ENCODE measurements around the gene CMTM1. TPM values are rescaled to one million over a fixed set of nuclear protein-coding genes. Genes with fewer than 3 reads are reported as not detected.

CMTM1 gene
- polyA plus RNA-seq, 1 donor (not counting 4 experiments of a cell fraction or from before 2014, with no cell fraction given) = 0.24 TPM

- Histone ChIP-seq H4K20me1 (ENCODE audit: control insufficient read depth, extremely low read depth, insufficient read depth, low read length) (no peaks in the 10 kb centered on the region), H3K36me3 (ENCODE audit: control insufficient read depth in 2 of 2, extremely low read depth in 1 of 2, insufficient read depth in 2 of 2, low read length in 2 of 2) (peaks cover 0 to 5% of the 10 kb centered on the region in 2 experiments), H3K4me2 (ENCODE audit: control insufficient read depth, extremely low read depth, insufficient read depth, low read depth, low read length) (no peak overlapping the region), H3K27ac (ENCODE audit: control insufficient read depth, insufficient read depth, low read length) (no peak overlapping the region), H3K79me2 (ENCODE audit: control insufficient read depth, insufficient read depth, low read length) (no peaks in the 10 kb centered on the region), H3K9me3 (ENCODE audit: control insufficient read depth, low read depth, low read length) (no peaks in the 10 kb centered on the region), H2AFZ (ENCODE audit: control insufficient read depth, low read length) (no peak overlapping the region), H3K9ac (ENCODE audit: control insufficient read depth, extremely low read depth, insufficient read depth, low read length) (no peak overlapping the region), H3K4me3 (ENCODE audit: control insufficient read depth in 2 of 3, extremely low read depth in 1 of 3, insufficient read depth in 2 of 3, low read depth in 1 of 3, low read length in 3 of 3) (no peak overlapping the region), H3K27me3 (ENCODE audit: control insufficient read depth, extremely low read depth, insufficient read depth, low read length) (no peaks in the 10 kb centered on the region), H3K9me1 (ENCODE audit: control insufficient read depth, extremely low read depth, insufficient read depth, low read length) (no peaks in the 10 kb centered on the region), H3K4me1 (ENCODE audit: control insufficient read depth, extremely low read depth, insufficient read depth, low read length) (peaks cover 1% of the 10 kb centered on the region)
- TF ChIP-seq EZH2 (IDR thresholded peaks at IDR 0.05; ENCODE audit: low read length) (no peak), CTCF (optimal IDR thresholded peaks at IDR 0.05 in 1 of 3, IDR thresholded peaks at IDR 0.05 in 1 of 3, conservative IDR thresholded peaks at IDR 0.05 in 1 of 3; ENCODE audit: extremely low read depth in 1 of 3, insufficient read depth in 2 of 3, low read length in 3 of 3) (no peak)
- no peak for FAIRE-seq
- dilution Hi-C loops (cut with MboI; ENCODE audit: extremely low pct_ligation_motif_present, low sequenced_read_pairs) = no loop called here
- no peak for DNase-seq (ENCODE audit: low read depth, low spot score)
These were observed 23.8 kb upstream of the CMTM1 start for GRCh38 chr16:66542396-66542795.

DNA sequence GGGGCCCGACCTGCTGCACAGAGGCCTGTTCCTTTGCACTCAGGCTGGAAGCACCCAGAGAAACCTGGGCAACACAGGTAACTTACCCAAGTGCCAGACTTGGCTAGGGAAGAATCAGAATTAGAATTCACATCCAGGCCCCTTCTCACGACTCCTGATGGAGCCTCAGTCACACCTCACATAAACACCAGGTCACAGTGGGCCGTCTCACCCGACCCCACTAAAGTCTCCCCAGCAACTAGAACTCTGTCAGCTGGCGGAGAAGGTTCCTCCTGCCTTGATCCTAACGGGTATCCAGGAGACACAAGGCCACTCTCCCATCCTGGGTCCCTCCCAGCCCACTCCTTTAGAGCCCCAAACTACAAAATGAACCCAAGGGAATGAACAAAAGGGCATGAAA, 22.7 kb upstream of the CMTM1 start:
- Histone ChIP-seq H3K9me1 (ENCODE audit: control insufficient read depth, extremely low read depth, insufficient read depth, low read length) (no peaks in the 10 kb centered on the region), H3K4me3 (ENCODE audit: control insufficient read depth in 2 of 3, extremely low read depth in 1 of 3, insufficient read depth in 2 of 3, low read depth in 1 of 3, low read length in 3 of 3) (no peak overlapping the region), H3K27me3 (ENCODE audit: control insufficient read depth, extremely low read depth, insufficient read depth, low read length) (no peaks in the 10 kb centered on the region), H3K27ac (ENCODE audit: control insufficient read depth, insufficient read depth, low read length) (no peak overlapping the region), H3K4me1 (ENCODE audit: control insufficient read depth, extremely low read depth, insufficient read depth, low read length) (peaks cover 7% of the 10 kb centered on the region), H4K20me1 (ENCODE audit: control insufficient read depth, extremely low read depth, insufficient read depth, low read length) (no peaks in the 10 kb centered on the region), H3K79me2 (ENCODE audit: control insufficient read depth, insufficient read depth, low read length) (no peaks in the 10 kb centered on the region), H3K4me2 (ENCODE audit: control insufficient read depth, extremely low read depth, insufficient read depth, low read depth, low read length) (no peak overlapping the region), H2AFZ (ENCODE audit: control insufficient read depth, low read length) (no peak overlapping the region), H3K9me3 (ENCODE audit: control insufficient read depth, low read depth, low read length) (no peaks in the 10 kb centered on the region), H3K9ac (ENCODE audit: control insufficient read depth, extremely low read depth, insufficient read depth, low read length) (no peak overlapping the region), H3K36me3 (ENCODE audit: control insufficient read depth in 2 of 2, extremely low read depth in 1 of 2, insufficient read depth in 2 of 2, low read length in 2 of 2) (peaks cover 0 to 5% of the 10 kb centered on the region in 2 experiments)
- TF ChIP-seq EZH2 (IDR thresholded peaks at IDR 0.05; ENCODE audit: low read length) (no peak), CTCF (optimal IDR thresholded peaks at IDR 0.05 in 1 of 3, IDR thresholded peaks at IDR 0.05 in 1 of 3, conservative IDR thresholded peaks at IDR 0.05 in 1 of 3; ENCODE audit: extremely low read depth in 1 of 3, insufficient read depth in 2 of 3, low read length in 3 of 3) (no peak)
- DNase-seq (ENCODE audit: low read depth, low spot score) (no peak), FAIRE-seq (no peak)
- dilution Hi-C loops (cut with MboI; ENCODE audit: extremely low pct_ligation_motif_present, low sequenced_read_pairs) = no loop called here
